NCI-H1694 (cell line): ENCODE results near the gene ZNF319.

Experiments used
- DNase-seq: peaks from one replicate; lab custom pipeline; 2025; lab: John Stamatoyannopoulos, UW

ZNF319 gene

GRCh38 chr16:57999971-58000705 lies at the start of gene ZNF319:
TSS of gene ZNF319 (minus strand) at chr16:58000672. CDS start at chr16:57998265, 2,407 bp downstream.
- DNase-seq, result no peak

GRCh38 chr16:58049232-58050185 lies 49.0 kb upstream of the ZNF319 start:
- DNase-seq, result no peak

- DNase-seq, result no peak
Observed at GRCh38 chr16:58048494-58049231, 48.2 kb upstream of the ZNF319 start.

- no peak for DNase-seq
Observed at GRCh38 chr16:58047557-58048348, 47.3 kb upstream of the ZNF319 start.

- no peak for DNase-seq
Observed at GRCh38 chr16:58046936-58047335, 46.5 kb upstream of the ZNF319 start.

- no peak for DNase-seq
Observed at GRCh38 chr16:58046054-58046881, 45.8 kb upstream of the ZNF319 start.

- DNase-seq, result no peak
Observed at GRCh38 chr16:58045096-58045495, 44.6 kb upstream of the ZNF319 start.

- no peak for DNase-seq
Observed at GRCh38 chr16:58044266-58045019, 44.0 kb upstream of the ZNF319 start.

- DNase-seq, result no peak
Observed at GRCh38 chr16:58043571-58044155, 43.2 kb upstream of the ZNF319 start.

- DNase-seq, result no peak
Observed at GRCh38 chr16:58042886-58043515, 42.5 kb upstream of the ZNF319 start.

GRCh38 chr16:58042001-58042885 lies 41.8 kb upstream of the ZNF319 start:
- no peak for DNase-seq

- no peak for DNase-seq
Observed at GRCh38 chr16:58041628-58041955, 41.1 kb upstream of the ZNF319 start.

- no peak for DNase-seq
Observed at GRCh38 chr16:58040945-58041627, 40.6 kb upstream of the ZNF319 start.

- no peak for DNase-seq
Observed at GRCh38 chr16:58040496-58040846, 40.0 kb upstream of the ZNF319 start.

- no peak for DNase-seq
Observed at GRCh38 chr16:58039829-58040495, 39.5 kb upstream of the ZNF319 start.

GRCh38 chr16:58038219-58038641 lies 37.8 kb upstream of the ZNF319 start:
- DNase-seq, result no peak
